Measurements from ENCODE around the gene PREX1. TPM values are rescaled to one million over a fixed set of nuclear protein-coding genes. Genes with fewer than 3 reads are reported as not detected.

The PREX1 gene
- total and polyA plus RNA-seq, 2 experiments from 2014 or later: 2.4 to 10.3 TPM

DNA sequence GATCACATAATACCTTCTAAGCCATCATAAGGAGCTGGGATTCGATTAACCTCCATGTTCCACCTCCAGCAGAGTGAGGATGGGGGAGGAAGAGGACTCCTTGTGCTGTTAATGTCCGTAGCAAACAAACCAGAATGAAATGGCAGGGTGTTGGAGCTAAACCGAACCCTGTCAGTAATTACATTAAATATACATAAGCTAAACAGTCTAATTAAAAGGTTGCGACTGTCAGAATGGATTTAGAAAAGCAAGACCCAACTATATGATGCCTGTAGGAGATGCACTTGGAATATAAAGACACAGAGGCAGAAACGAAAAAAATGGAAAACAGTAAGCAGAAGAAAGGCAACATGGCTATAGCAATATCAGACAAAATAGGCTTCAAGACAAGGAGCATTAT, 13.2 kb downstream of the PREX1 start (continued):
- TF ChIP-seq ZNF462 (CRISPR knock-in tag; IDR thresholded peaks at IDR 0.05): no peak

DNA sequence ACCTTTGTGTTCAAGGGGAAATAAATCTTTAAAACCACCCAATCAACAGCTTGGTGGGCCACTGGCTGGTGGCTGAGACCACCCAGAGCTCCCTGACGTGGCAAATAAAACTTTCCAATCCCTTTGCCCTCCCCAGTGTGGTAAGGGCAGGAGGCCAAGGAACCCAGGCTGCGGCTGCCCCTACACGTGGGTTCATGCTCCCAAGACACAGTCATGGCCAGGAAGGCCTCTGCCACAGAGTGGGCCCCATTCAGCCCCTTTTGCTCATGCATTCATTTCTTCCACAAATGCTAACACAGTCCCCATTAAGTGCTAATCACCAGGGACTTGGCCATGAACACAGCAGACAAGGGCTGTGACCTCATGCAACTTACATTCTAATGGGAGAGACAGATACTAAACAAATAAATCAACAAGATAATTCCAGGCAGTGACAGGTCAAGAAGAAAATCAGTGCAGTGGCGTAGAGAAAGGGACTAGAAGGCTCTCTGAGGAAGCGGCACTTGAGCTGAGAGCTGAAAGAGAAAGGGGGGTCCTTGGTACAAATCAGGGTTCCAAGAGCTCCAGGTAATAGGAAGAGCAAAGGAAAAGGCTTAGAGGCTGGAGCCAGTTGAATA, 13.8 kb downstream of the PREX1 start:
- no peaks in the 10 kb centered on the region for H3K36me3 ChIP-seq (ENCODE audit: insufficient read depth)
- H3F3A ChIP-seq (replicated peaks; ENCODE audit: low read depth): no peaks in the 10 kb centered on the region
- H3K4me3 ChIP-seq: no peak overlapping the region
- ATAC-seq: no peak
- no peaks in the 10 kb centered on the region for H3K79me2 ChIP-seq (replicated peaks; ENCODE audit: insufficient read depth)
- H3K4me1 Mint-ChIP-seq: peaks cover 14% of the 10 kb centered on the region
- no peak for DNase-seq (ENCODE audit: low spot score)
- H3K27ac Mint-ChIP-seq: no peak overlapping the region
- H3K9me3 Mint-ChIP-seq: no peaks in the 10 kb centered on the region
- H3K4me2 ChIP-seq: no peak overlapping the region
- no peak overlapping the region for H3K4me3 Mint-ChIP-seq
- H4K20me1 ChIP-seq (replicated peaks; ENCODE audit: insufficient read depth): no peaks in the 10 kb centered on the region; the same call in 1 of the 2 replicates
- H3K4me1 ChIP-seq (ENCODE audit: insufficient read depth): peaks cover 8% of the 10 kb centered on the region; the same call in 1 of the 2 replicates
- H3K27me3 ChIP-seq (ENCODE audit: insufficient read depth): no peaks in the 10 kb centered on the region
- no peak overlapping the region for H3K27ac ChIP-seq (ENCODE audit: low read depth)
- peaks cover 2% of the 10 kb centered on the region for H3K27me3 Mint-ChIP-seq (ENCODE audit: insufficient read depth, low read depth, poor library complexity)
- no peak overlapping the region for H2AFZ ChIP-seq
- no peaks in the 10 kb centered on the region for H3K36me3 Mint-ChIP-seq (ENCODE audit: low read depth)
- H3K9me2 ChIP-seq (ENCODE audit: insufficient read depth): no peaks in the 10 kb centered on the region
- no peak for TF ChIP-seq NANOG (IDR thresholded peaks at IDR 0.05; ENCODE audit: borderline replicate concordance)
- TF ChIP-seq STAT1 (IDR thresholded peaks at IDR 0.05; ENCODE audit: unreplicated experiment): no peak
- TF ChIP-seq ETS1 (IDR thresholded peaks at IDR 0.05): no peak
- TF ChIP-seq, protein P1, sequence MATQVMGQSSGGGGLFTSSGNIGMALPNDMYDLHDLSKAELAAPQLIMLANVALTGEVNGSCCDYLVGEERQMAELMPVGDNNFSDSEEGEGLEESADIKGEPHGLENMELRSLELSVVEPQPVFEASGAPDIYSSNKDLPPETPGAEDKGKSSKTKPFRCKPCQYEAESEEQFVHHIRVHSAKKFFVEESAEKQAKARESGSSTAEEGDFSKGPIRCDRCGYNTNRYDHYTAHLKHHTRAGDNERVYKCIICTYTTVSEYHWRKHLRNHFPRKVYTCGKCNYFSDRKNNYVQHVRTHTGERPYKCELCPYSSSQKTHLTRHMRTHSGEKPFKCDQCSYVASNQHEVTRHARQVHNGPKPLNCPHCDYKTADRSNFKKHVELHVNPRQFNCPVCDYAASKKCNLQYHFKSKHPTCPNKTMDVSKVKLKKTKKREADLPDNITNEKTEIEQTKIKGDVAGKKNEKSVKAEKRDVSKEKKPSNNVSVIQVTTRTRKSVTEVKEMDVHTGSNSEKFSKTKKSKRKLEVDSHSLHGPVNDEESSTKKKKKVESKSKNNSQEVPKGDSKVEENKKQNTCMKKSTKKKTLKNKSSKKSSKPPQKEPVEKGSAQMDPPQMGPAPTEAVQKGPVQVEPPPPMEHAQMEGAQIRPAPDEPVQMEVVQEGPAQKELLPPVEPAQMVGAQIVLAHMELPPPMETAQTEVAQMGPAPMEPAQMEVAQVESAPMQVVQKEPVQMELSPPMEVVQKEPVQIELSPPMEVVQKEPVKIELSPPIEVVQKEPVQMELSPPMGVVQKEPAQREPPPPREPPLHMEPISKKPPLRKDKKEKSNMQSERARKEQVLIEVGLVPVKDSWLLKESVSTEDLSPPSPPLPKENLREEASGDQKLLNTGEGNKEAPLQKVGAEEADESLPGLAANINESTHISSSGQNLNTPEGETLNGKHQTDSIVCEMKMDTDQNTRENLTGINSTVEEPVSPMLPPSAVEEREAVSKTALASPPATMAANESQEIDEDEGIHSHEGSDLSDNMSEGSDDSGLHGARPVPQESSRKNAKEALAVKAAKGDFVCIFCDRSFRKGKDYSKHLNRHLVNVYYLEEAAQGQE (IDR thresholded peaks at IDR 0.05; ENCODE audit: unreplicated experiment): no peak
- TF ChIP-seq POLR2AphosphoS5 (IDR thresholded peaks at IDR 0.05; ENCODE audit: low read depth): no peak
- no peak for TF ChIP-seq JUNB (IDR thresholded peaks at IDR 0.05; ENCODE audit: unreplicated experiment)
